A673 (cell line): ENCODE results near the gene ZNF284.

Source experiments
- CTCF ChIP-seq: fragments of 300-800, 200-600 bp; sonication (generic); conservative IDR thresholded peaks from 2 replicates; pipeline ENCODE4 v1.5.1; 2017; ENCODE audit warnings: low read depth, mild to moderate bottlenecking, antibody characterized with exemption, low read length, moderate library complexity, mixed read lengths
- EZH2 ChIP-seq: fragments of 200-600 bp; sonication (generic); IDR thresholded peaks from 2 replicates; pipeline ENCODE4 v1.6.1; 2017; ENCODE audit warnings: borderline replicate concordance, low read depth, mild to moderate bottlenecking, mixed read lengths, antibody characterized with exemption, low read length; ENCODE audit not compliant: poor library complexity, severe bottlenecking

- no peak for TF ChIP-seq CTCF
- TF ChIP-seq EZH2, result no peak
Observed at GRCh38 chr19:44112802-44113137, 40.8 kb downstream of the ZNF284 start.
